HG02884 (cell line): ENCODE measurements around the gene ENPP7.

Source experiments
- ATAC-seq: cut with Tn5 transposase; IDR thresholded peaks from one replicate; pipeline ENCODE4 v1.9.1; 2021; ENCODE audit warnings: mild to moderate bottlenecking, moderate library complexity; ENCODE audit not compliant: unreplicated experiment

ENPP7 gene

GRCh38 chr17:79702550-79703236 is 28.1 kb upstream of the ENPP7 start:
- ATAC-seq: no peak

GRCh38 chr17:79704691-79705090 is 26.1 kb upstream of the ENPP7 start:
- no peak for ATAC-seq

- no peak for ATAC-seq
Measured at GRCh38 chr17:79705674-79706073, 25.1 kb upstream of the ENPP7 start.

GRCh38 chr17:79706931-79707850 is 23.6 kb upstream of the ENPP7 start:
- no peak for ATAC-seq

GRCh38 chr17:79707931-79708891 is 22.5 kb upstream of the ENPP7 start:
- no peak for ATAC-seq

- ATAC-seq: no peak
Measured at GRCh38 chr17:79711715-79712305, 18.9 kb upstream of the ENPP7 start.

- ATAC-seq: no peak
Measured at GRCh38 chr17:79713391-79713790, 17.4 kb upstream of the ENPP7 start.

GRCh38 chr17:79714176-79715097 is 16.3 kb upstream of the ENPP7 start:
- ATAC-seq: no peak

GRCh38 chr17:79715098-79715942 is 15.4 kb upstream of the ENPP7 start:
- ATAC-seq: no peak

GRCh38 chr17:79715943-79716797 is 14.6 kb upstream of the ENPP7 start:
- ATAC-seq: no peak

GRCh38 chr17:79720705-79721292 is 9.9 kb upstream of the ENPP7 start:
- no peak for ATAC-seq

- no peak for ATAC-seq
Measured at GRCh38 chr17:79721993-79722671, 8.6 kb upstream of the ENPP7 start.

- ATAC-seq: no peak
Measured at GRCh38 chr17:79722787-79723186, 8.0 kb upstream of the ENPP7 start.

- no peak for ATAC-seq
Measured at GRCh38 chr17:79728169-79728907, 2.4 kb upstream of the ENPP7 start.

GRCh38 chr17:79728908-79729471 is 1.8 kb upstream of the ENPP7 start:
- ATAC-seq: no peak

- ATAC-seq: no peak
Measured at GRCh38 chr17:79729761-79730160, 982 bp upstream of the ENPP7 start.
